NAMALWA (cell line): ENCODE measurements around the gene INVS.
"Not testable (repeated sequence)": the region's sequence is repeated elsewhere in the genome, so short reads cannot be mapped to it uniquely, and the experiment has no call there.

ENCODE experiments used
- DNase-seq: peaks from one replicate; pipeline ENCODE4 v3.0.0-alpha.2; 2015; ENCODE audit warnings: low spot score

Gene INVS

DNA sequence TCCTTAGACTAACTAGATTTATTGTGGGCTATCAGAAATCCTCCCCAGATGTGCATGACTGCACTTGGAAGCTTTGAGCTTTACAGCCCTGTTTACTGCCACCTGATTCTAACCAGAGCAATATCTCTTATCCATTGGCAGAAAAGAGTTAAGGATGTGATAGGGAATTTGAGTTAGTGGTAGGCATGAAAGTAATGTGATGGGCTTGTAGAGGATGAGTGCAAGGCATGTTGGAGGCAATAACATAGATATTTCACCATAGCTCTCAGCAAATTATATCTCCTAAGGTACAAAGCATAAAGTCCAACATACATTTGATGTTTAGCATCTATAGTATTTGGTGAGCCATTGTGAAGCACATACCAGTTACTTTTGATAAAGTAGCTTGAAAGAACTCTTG is 103.8 kb downstream of the INVS start:
- no peak for DNase-seq

DNA sequence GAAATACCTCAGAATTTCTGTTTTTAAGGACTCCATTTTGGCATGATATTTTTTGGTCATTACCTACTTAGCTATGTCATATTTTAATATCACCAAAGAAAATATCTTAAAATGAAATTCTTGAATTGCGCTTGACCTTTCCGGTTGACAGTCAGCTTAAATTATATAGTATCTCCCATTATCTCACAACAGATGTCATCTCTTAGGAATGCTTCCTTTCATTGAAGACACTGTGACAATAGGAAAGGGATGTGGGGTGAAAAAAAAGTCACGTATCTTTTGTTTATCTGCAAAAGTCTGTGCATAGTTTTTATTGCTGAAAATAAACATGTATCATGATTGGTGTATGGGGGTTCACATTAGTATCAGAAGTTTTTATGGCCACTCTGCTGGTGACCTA is 105.8 kb downstream of the INVS start:
- no peak for DNase-seq

DNA sequence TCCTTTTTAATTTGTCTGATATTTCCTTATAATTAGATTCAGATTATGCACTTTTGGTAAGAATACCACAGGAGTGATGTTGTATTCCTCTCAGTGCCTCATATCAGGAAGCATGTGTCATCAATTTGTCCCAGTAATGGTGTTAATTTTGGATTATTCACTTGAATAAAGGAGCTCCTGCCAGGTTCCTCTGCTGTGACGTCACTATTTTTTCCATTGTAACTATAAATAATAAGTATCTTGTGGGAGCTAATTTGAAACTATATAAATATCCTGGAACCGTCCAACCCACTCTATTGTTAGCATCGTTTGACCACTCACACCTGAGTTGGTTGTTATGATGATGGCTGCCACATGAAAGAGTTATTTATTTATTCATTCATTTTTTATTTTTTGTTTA is 107.9 kb downstream of the INVS start:
- no peak for DNase-seq

- no peak for DNase-seq
Observed at GRCh38 chr9:100208673-100209072, 109.6 kb downstream of the INVS start.

- DNase-seq: no peak
Observed at GRCh38 chr9:100211476-100211875, 112.4 kb downstream of the INVS start.

DNA sequence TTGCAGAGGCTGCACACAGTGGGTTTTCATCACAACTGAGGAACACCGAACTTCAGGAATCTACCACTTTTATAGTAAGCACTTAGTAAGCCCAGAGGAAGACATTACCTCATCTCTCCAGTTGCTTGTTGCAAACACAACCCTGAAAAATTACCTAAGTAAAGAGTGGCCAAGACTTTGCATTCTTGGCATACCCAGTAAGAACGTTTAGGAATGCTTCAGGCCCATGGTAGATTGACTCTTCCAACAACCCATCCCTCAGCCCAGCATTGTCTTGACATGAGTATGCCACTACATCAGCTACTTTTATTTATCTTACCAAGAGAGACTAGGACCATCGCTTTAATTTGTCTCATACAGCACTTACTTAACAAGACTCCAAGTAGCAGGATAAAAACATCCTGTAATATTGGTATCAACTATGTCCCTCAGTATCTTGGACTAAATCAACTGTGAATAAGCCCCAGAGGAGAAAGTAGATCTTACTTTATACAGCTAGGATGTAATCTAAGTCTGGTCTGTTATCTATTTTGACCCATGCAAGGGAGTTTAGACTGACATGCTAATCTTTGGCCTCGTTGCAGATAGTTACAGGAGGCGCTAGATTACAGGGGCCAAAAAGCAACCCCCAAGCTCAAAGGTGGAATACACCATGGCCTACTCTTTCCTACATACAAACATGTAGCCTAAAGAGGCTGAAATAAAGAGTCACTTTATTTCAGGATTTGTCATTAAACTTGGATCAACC is 114.9 kb downstream of the INVS start:
- DNase-seq: no peak

DNA sequence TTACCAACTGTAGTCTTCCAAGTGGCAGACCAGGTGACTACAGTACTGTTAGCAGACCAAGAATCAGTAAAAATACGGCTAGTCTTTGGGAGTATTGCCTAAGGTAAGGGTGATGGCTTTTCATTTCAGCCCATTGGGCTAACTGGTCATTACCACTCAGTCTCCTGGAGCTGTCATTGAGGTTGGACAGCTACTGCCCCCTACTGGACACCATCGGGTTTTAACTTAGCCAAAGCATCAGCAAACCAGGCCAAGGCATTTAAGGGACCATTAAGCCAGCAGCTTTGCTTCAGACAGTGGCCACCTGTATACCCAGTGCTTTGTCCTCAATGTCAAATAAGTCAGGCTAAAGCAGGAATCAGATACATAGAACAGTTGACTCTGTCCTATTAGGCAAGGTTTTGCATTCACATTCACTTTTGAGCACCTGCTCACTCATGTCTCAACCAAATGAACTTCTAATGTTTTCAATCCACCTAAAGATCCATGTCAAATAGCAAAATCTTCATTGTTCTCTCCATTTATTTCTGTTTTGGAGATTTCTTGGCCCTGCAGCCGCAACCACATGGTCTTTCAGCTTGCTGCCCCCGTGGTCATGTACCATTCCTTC is 117.2 kb downstream of the INVS start:
- peak; percentile 72 for DNase-seq

DNA sequence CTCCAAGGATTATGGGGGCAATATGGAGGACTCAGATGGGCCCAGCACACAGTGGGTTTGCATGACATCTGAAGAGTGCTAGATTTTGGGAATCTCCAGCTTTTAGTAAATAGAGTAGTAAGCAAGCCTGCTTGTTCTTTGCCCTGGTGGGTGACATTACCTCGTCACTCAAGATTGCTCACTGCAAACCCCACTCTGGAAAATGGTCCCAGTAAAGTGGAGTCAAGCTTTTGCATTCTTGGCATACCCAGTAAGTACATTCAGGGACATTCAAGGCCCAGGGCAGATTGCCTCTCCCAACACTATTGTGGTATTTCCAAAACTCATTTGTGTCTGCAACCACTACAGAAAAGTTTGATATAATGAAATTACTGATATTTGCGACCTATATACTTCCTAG is 118.5 kb downstream of the INVS start:
- DNase-seq: no peak

DNA sequence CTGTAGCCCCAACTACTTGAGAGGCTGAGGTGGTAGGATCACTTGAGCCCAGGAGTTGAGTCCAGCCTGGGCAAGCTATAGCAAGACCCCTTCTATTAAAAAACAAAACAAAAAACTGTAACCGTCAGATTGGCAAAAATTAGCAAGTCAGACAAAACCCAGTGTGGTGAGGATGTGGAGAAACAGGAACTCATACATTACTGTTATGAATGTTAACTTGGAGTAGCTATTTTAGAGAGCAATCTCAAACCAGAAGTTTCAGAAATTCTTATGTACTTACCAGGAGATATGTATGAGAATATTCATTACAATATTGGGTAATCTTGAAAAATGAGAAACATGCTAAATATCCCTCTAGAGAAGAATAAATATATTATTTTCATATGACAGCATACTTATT is 120.3 kb downstream of the INVS start:
- no peak for DNase-seq

DNA sequence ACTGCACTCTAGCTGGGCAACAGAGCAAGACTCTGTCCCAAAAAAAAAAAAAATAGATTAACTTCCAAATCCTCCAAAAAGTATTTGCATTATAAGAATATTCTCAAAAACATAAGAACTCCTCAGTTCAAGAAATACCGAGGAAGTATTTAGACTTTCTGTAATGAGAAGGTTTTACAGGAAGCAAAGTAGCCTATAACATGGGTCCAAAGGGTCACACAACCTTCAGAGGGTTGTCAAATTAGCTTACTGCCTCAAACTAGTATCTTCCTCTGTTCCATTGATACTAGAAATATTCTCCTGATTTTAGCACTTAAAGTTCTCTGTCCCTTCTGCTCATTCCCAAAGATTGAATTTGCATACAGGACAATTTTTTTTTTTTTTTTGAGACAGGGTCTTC is 121.9 kb downstream of the INVS start:
- DNase-seq: no peak

DNA sequence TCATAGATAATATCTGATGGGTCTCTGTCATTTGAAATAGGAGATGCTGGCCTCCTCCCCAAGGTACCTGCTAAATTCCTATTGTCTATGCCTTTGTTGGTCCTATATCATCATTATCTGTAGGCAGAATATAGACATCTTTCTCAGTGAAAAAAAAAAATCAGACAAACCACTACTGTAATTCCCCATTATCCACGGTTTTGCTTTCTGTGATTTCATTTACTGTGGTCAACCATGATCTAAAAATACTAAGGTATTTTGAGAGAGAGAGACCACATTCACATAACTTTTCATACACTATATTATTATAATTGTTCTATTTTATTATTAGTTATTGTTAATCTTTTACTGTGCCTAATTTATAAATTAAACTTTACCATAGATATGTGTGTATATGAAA is 122.5 kb downstream of the INVS start:
- DNase-seq: no peak

- peak; percentile 54 for DNase-seq
Observed at GRCh38 chr9:100222674-100223073, 123.6 kb downstream of the INVS start.

- DNase-seq: no peak
Observed at GRCh38 chr9:100227636-100228035, 128.6 kb downstream of the INVS start.

DNA sequence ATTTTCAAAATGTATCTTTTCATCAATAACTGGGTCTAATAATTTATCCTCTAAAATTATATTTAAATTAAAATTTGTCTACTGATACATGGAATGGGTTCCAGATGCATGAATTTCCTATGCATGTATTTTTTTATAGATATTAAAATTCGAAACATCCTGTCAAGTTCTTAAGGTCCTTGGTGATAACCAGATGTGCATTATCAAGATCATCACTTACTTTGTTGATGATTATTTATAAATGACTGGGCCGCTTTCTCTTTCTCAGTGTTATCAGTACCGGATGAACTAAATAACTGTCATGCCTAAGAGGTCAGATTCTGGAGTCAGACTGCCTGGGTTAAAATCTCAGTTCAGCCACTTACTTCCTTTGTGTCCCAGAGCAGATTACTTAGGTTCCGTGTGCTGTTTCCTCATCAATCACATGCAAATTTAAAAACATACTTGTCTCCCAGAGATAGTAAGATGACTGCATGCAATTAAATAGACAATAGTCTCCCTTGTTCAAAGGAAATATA is 129.4 kb downstream of the INVS start:
- DNase-seq: no peak

DNA sequence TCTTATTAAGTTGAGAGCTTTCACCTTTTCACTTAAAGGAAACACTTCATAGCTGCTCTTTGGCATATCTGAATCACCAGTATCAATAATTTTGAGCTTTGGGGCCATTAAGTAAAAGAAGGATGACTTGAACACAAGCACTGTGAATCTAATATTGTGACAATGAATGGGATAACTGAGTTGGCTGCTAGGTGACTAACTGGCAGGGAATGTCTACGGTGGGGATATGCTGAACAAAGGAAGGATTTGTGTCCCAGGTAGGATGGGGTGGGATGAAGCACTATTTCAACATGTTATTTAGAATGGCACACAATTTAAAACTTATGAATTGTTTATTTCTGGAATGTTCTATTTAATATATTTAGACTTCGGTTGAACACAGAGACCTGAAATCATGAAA is 130.1 kb downstream of the INVS start:
- no peak for DNase-seq

GRCh38 chr9:100229561-100229960 is 130.5 kb downstream of the INVS start:
- DNase-seq: no peak

DNA sequence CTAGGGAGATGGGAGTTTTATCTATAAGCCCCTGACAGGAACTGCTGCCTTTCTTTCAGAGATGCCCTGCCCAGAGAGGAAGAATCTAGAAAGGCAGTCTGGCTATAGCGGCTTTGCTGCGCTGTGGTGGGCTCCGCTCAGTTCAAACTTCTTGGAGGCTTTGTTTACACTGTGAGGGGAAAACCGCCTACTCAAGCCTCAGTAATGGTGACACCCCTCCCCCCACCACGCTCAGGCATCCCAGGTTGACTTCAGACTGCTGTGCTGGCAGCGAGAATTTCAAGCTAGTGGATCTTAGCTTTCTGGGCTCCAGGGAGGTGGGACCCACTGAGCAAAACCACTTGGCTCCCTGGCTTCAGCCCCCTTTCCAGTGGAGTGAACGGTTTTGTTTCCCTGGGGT is 137.9 kb downstream of the INVS start:
- DNase-seq: not testable (repeated sequence)

GRCh38 chr9:100240512-100240911 is 141.5 kb downstream of the INVS start:
- DNase-seq: no peak

DNA sequence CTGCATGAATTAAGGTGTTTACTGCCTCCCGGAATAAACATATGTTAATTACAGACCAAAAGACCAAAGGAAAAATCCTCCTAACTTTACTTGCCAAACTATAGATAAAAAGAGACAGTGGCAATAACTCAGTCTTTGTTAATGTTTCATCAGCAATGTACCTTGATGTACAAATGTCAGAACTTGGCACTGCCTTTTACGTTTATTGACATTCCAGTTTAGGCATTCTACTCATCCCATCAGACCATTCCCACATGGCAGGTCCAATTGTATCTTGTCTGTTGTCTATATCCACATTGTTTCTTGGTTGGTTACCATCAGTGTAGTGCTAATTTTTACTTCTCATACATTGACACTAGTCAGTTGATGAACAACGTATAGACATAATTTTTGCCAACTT is 168.2 kb downstream of the INVS start:
- DNase-seq: no peak

DNA sequence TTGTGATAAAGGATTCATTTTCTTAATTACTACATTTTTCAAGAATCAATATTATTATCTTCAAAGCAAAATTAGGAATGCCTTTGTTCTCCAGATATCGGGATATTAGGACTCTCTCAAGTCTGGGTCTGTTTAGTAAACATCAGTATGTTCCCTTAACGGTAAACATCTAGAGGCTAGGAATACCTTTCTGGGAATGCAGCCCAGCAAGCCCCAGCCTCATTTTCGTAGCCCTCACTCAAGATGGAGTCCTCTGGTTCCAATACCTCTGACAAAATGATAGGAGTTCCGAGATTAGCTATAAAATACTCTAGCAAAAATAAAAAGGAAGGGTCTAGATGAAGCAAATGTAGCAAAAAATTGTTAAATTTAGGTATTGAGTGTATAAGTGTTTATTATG is 169.2 kb downstream of the INVS start:
- DNase-seq: no peak

DNA sequence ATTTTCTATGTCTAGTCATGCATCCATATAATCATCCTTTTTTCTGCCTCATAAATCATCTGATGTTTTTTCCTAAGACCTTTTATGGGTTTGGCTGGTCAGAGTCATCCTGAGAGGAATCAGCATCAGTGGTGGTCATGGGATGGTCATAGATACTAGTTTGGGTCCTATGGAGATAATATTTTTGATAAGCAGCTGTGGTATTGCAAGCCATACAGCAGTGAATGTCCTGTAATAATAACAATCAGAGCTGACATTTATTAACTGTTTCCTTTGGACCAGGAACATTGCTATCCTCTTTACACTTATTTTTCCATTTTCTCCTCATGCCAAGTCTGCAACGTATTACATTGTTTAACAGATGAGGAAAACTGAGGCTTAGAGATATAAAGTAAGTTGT is 170.6 kb downstream of the INVS start:
- no peak for DNase-seq

- DNase-seq: no peak
Observed at GRCh38 chr9:100277166-100277979, 178.3 kb downstream of the INVS start.

DNA sequence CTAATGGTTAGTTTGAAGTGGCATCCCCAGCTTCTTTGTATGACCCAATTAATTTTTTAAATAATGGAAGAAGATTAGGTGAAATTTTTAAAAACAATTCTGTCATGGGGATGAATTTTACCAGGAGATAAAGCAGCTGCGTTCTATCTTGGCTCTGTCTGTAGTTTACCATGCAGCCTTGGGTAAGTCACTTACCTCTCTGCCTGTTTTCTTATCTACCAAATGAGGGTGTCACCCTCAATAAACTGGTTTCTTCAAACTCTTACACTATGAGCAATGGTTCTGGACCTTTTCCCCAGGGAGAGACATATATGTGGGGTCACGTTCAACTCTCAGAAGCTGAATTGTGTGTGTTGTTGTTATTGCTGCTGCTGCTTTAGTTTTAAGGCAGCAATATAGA is 182.0 kb downstream of the INVS start:
- no peak for DNase-seq
